GM21390 (cell line): Measurements from ENCODE around the gene SPG21.
A peak's percentile ranks its signal among the peaks of the same experiment; 100 is the strongest.

Experiments
- ATAC-seq: cut with Tn5 transposase; IDR thresholded peaks from one replicate; pipeline ENCODE4 v1.9.1; 2021; ENCODE audit not compliant: unreplicated experiment

The SPG21 gene

DNA sequence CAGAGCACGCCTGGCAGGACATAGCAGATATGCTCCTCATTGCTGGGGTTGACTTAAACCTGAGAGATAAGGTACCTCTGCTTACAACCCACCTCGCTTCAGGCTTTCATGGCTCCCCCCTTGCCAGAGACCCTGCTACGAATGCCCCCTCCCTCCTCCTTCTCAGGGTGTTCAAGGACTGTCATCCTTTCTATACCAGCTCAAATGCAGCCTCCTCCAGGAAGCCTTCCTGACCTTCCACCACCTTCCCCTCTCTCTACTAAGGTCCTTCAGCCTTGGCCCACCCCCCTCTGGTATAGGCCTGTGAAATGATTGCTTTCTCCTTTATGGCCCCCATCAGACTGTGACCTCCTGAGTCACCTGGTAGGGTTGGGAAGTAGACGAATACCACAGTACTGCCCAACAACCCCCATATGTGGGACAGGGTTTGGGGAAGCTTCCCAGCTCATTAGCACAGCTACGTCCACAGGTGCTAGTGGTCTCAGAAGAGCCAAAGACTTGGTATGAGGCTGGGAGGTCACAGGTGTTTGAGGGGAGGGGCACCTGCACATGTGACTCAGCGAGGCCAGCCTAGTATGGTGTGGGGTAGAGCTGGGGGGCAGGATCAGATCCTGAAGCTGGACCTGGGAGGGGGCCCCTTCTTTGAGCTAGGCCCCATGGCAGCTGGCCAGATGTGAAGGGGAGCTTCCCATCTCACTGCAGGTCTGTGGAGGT is 46.0 kb downstream of the SPG21 start:
- ATAC-seq, result no peak

DNA sequence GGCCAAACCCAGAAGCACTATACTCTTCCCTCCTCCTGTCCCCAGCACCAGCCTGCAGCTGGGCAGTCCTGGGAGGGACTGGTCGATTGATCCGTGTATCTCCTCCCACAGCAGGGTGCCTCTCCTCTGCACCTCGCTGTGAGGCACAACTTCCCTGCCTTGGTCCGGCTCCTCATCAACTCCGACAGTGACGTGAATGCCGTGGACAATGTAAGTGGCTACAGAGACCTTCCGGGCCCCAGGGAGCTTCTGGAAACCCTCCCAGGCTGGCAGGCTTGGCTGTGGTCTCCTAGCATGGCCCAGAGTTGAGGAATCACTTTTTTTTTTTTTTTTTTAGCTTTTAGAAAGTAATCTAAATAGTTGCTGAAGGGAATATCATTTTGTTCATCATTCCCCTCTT is 47.4 kb downstream of the SPG21 start:
- no peak for ATAC-seq

DNA sequence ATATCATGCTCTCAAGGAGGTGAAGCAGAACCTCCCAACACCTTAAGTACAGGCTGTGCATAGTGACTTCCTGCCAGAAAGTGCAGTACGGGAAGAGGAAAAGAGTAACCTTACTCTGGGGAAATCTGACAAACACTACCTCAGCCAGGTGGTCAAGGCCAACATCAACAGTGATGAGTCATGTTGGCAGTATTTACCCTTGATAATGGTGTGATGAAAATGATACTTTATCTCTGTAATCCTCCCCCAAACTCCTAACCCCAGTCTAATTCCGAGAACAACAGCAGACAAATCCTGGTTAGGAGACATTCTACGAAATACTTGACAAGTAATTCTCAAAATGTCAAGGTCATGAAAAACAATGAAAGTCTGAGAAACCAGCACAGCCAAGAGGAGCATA is 51.5 kb downstream of the SPG21 start:
- ATAC-seq, result no peak

DNA sequence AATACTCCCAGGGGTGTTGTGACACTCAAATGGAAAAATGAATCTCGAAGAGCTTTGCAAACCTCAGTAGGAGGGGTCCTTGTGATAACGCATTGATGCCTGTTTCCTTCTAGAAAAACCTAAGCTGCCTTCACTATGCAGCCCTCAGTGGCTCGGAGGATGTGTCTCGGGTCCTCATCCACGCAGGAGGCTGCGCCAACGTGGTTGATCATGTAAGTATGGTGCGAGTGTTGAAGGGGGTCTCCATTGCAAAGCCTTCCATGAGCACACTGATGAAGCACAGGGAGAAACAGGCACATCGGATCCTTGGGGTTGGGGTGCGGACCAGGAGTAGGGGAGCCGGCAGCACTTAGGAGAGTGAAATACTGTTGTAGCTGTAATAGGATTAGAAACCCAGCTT is 55.7 kb downstream of the SPG21 start:
- ATAC-seq, result no peak

DNA sequence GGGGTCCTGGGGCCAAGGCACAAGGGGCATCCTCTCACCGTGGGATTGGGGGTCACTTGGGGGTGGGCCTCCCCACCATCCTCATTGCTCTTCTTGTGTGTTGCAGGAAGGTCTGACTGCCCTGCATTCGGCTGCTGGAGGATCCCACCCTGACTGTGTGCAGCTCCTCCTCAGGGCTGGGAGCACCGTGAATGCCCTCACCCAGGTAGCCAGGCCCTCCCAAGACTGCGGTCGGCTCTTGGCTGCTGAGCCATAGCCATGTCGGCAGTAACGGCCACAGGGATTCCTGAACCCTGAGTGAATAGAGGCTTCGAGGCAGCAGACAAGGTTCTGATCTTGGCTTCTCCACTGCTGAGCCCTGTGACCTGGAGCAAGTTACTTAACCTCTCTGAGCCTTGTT is 58.3 kb downstream of the SPG21 start:
- no peak for ATAC-seq

DNA sequence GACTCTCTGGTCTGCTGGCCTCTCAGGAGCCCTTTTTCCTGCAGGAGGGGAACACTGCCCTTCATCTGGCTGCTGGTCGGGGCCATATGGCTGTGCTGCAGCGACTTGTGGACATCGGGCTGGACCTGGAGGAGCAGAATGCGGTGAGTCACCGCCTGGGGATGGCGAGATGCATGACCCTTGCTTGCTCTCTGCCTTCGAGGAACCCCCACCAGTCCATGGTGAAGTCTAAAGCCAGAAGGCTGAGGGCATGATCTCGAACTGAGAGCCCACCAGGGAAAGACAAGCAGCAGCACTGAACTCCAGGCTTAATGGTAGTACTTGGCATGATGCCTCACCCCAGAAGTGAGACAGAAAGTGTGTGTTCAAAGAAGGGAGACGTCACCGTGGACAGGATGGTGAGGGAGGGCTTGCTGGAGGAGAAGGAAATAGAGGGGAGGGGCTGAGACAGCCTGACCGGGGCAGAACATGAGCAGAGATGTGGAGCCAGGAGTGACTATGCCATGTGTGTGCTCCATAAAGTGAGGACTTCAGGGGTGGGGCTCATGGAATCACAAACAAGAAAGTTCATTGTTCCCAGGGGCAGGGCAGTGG is 58.8 kb downstream of the SPG21 start:
- no peak for ATAC-seq

DNA sequence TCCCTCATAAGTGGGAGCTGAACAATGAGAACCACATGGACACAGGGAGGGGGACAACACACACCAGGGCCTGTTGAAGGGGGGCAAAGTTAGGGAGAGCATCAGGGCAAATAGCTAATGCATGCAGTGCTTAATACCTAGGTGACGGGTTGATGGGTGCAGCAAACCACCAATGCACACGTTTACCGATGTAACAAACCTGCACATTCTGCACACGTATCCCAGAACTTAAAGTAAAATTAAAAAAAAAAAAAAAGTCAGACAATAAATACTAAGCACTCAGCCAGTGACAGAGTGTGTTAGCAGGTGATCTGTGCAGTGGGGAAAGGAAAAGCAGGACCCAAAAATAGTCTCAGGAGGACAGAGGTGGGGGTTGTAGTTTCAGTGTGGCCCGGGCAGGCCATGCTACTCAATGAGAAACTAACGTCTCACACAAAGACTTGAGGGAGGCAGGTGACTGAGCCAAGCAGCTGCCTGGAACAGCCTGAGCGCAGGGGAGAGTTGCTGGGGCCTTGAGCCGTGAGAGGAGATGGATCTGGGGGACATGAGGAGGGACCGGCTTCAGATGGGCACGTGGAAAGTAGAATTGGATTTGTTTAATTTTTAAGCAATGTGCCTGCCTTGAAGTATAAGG is 59.6 kb downstream of the SPG21 start:
- ATAC-seq, result peak; percentile 74

DNA sequence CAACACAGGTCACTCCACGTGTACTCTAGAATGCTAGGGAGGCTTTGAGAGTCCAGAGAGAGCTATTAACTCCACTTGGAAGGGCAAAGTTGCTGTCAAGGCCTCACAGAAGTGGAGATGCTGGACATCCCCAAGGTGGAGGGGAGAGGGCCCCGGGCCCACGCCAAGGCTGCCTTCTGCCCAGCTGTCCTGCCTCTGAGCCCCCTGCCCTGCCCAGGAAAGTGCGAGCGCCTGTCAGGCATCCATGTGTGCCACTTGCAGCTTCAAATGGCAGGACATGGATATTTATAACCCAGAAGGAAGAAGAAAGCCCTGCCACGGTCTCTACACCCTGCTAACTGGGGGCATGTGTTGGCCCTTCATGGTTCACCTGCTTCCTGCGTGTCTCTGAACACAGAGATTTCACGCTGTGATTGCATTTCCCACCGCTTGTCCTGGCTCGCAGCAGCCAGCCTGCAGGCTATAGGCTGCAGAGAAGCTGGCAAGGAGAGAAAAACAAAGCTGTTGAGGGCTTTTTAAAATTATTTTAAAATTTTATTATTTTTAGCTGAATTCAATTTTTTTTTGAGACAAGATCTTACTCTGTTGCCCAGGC is 61.0 kb downstream of the SPG21 start:
- no peak for ATAC-seq

DNA sequence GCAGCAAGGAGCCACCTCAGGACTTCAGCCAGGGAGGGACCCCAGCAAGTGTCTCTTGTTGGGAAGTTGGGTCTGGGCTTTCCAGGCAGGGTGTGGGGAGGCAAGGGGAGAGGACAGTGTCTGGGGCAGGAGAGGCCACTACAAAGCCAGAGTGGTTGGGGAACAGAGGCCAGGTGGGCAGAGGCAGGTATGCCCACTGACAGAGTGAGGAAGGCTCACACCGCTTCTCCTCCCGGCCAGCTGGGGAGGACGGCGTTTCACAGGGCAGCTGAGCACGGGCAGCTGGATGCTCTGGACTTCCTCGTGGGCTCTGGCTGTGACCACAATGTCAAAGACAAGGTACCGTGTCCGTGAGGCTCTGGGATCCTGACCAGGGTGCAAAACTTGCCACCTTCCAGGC is 63.1 kb downstream of the SPG21 start:
- no peak for ATAC-seq

DNA sequence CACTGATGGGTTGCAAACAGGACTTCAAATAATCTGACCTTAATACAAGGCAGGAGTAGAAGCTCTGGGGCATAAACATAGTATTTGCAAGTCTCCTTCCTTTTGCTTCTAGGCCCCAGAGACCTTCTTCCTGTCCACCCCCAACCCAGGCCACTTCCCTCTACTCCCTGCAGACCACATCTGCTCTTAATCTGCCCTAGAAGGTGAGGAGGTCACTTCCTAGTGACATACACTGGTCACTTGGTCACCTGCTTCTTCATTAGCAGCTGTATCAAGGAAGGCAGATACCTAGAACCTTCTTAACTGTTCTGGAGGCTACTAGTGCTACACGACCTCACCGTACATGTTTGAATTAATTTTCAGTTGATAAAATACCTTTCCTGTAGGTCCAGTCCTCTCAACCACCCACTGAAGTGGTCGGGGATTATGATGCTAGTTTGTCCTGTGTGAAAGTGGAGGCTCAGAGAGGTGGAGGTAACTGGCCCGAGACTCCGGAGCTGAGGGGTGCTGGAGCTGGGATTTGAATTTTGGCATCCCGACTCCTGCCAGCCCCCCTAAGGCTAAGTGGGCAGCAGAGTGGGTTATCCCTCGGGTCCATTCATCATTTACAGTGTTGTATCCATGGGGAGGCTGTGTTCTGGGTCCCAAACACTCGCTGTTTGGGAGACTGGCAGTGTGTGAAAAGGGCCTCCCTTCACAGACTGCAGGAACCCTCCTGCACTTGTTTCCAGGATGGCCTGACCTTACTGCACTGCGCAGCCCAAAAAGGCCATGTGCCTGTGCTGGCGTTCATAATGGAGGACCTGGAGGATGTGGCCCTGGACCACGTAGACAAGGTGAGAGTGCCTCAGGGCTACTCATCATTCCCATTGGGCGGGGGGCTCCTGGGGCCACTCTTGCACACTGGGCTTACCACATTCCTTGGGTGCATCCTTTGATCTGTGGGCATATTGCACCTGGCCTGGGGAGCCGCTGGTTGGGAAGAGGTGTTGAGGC is 64.1 kb downstream of the SPG21 start:
- ATAC-seq, result no peak

DNA sequence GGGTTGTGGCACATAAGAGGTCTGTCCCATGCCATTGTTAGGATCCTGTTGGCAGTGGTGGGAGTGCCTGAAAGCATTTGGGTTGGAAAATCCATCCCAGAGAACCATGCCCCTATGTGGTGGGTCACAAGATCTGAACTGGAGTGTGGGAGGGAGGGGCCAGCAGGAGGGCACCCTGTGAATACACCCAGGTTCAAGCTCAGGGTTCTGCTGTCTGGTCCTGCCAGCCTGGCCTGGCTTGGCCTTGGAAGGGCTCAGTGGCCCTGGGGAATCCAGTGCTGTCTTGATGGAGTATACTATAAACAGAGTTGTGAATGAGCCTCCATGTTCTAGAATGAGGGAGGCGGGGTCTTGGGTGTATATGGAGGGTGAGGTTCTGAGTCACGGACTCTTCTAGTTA is 66.2 kb downstream of the SPG21 start:
- no peak for ATAC-seq

DNA sequence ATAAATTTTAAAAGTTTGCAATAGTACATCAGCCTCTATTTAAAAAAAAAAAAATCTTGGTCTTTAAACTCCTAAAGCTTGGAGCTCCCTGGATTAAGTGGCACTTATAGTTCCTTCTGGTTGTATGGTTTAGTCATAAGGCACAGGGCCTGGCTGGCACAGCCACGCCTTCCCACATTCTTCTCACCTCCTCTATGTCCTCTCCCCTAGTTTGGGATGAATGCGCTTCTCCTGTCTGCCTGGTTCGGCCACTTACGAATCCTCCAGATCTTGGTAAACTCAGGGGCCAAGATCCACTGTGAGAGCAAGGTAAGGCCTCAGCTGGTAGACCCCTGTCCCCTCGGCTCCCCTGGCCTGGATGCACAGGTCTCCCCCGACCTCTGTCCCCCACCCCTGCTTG is 68.0 kb downstream of the SPG21 start:
- ATAC-seq, result no peak

DNA sequence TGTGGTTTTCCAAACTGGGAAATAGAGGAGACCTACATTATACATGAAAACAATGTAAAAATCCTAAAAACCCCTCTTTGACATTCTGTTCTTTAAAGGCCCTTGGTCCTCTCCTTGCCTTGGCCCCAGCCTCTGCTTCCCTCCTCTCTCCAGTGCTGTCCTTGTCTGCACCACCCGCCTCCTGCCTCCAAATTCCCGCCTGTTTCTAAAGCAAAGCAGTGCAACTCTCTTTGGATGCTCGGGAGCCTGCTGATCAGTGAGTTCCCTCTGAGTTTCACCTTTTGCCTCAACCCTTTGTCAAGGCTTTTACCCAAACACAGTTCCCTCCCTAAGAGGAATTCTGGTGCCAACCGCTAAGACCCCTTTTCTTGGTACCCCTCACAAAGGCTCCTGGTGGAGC is 70.0 kb downstream of the SPG21 start:
- ATAC-seq, result no peak

DNA sequence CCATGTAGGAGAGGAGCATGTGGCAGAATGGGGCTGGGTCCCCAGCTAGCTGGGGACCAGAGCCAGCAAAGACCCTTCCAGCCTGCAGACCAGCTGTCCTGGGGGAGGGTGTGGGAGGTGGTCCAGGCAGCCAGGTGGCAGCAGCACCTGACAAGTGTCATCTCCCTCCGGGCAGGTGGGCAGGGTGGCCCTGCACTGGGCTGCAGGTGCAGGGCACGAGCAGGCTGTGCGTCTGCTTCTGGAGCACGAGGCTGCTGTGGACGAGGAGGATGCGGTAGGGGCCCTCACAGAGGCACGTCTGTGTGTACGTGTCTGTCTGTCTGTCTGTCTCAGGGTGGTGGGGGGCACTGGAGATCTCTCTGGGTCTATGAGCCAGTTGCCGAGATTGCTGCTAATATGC is 72.5 kb downstream of the SPG21 start:
- ATAC-seq, result no peak

DNA sequence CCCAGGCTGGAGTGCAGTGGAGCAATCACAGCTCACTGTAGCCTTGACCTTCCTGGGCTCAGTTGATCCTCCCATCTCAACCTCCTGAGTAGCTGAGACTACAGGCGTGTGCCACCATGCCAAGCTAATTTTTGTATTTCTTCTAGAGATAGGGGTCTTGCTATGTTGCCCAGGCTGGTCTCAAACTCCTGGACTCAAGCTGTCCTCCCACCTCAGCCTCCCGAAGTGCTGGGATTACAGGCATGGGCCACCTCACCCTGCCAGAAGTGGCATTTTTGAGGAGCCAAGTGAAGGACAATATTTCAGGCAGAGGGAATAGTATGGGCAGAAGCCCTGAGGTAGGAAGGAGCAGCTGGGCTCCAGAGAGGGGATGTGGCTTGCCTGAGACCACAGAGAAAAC is 73.3 kb downstream of the SPG21 start:
- no peak for ATAC-seq

DNA sequence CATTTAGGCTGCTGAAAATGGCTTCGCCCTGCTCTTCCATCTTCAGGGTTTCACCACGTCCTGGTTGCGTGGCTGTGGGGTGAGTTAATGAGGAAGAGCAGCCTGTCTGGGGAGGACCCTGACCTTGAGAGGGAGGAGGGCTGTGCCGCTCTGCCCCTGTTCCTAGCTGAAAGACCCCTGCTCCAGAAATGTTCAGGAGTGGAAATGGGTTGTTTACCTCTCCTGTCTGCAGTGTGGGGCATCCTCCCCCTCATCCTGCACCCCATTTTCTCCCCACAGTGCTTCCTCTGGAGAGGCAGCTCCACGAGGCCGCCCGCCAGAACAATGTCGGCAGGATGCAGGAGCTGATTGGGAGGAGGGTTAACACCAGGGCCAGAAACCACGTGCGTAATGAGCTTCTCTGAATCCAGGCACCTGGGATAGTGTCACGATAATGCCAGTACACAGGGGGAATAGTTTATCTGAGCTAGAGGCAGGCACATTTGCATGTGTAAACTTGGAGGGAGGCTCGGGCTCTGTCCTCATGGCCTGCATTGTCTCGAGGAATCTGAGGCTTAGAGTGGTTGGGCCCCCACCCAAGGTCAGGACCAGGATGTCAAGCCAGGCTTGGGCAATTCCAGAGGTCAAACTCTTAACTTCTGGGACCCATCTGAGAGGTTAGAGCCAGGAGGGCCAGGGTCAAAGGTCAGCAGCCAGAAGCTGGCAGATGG is 74.0 kb downstream of the SPG21 start:
- ATAC-seq, result no peak
